ENCODE data around the gene AK8.

AK8 gene

GRCh38 chr9:132887181-132888120 is 9.4 kb upstream of the AK8 start:
- no peak for DNase-seq

- no peak for DNase-seq
Measured at GRCh38 chr9:132886334-132886725, 8.2 kb upstream of the AK8 start.

GRCh38 chr9:132885720-132886333 is 7.7 kb upstream of the AK8 start:
- DNase-seq = no peak

- DNase-seq = no peak
Measured at GRCh38 chr9:132883349-132884294, 5.5 kb upstream of the AK8 start.

GRCh38 chr9:132882616-132883015 is 4.5 kb upstream of the AK8 start:
- DNase-seq = no peak

- DNase-seq = no peak
Measured at GRCh38 chr9:132881826-132882225, 3.7 kb upstream of the AK8 start.

- DNase-seq = no peak
Measured at GRCh38 chr9:132880324-132880661, 2.2 kb upstream of the AK8 start.

- no peak for DNase-seq
Measured at GRCh38 chr9:132879457-132880323, 1.6 kb upstream of the AK8 start.

- no peak for DNase-seq
Measured at GRCh38 chr9:132878695-132879456, 792 bp upstream of the AK8 start, which contains the start of gene SPACA9. Gene SPACA9, plus strand, starts transcription at chr9:132878898. Its CDS starts 5,050 bp downstream, at chr9:132883948.

- DNase-seq = no peak
Measured at GRCh38 chr9:132877458-132877823, 643 bp downstream of the AK8 start.

- no peak for DNase-seq
Measured at GRCh38 chr9:132876849-132877248, 1.2 kb downstream of the AK8 start.

- no peak for DNase-seq
Measured at GRCh38 chr9:132875159-132875558, 2.9 kb downstream of the AK8 start.

GRCh38 chr9:132873403-132873802 is 4.7 kb downstream of the AK8 start:
- no peak for DNase-seq

GRCh38 chr9:132869266-132869665 is 8.8 kb downstream of the AK8 start:
- DNase-seq = no peak

GRCh38 chr9:132866898-132867297 is 11.2 kb downstream of the AK8 start:
- DNase-seq = no peak

GRCh38 chr9:132864691-132865090 is 13.4 kb downstream of the AK8 start:
- DNase-seq = no peak

GRCh38 chr9:132864277-132864676 is 13.8 kb downstream of the AK8 start:
- DNase-seq = no peak

GRCh38 chr9:132863096-132863495 is 15.0 kb downstream of the AK8 start:
- no peak for DNase-seq

- DNase-seq = no peak
Measured at GRCh38 chr9:132862533-132862932, 15.6 kb downstream of the AK8 start.

- no peak for DNase-seq
Measured at GRCh38 chr9:132861666-132862065, 16.4 kb downstream of the AK8 start.

GRCh38 chr9:132858751-132859150 is 19.3 kb downstream of the AK8 start:
- DNase-seq = no peak

Data from NCI-H1092 (cell line).